Fibroblast of villous mesenchyme (primary cell): ENCODE measurements around the gene SV2A. TPM values are rescaled to one million over a fixed set of nuclear protein-coding genes. Genes with fewer than 3 reads are reported as not detected.

Experiments
- DNase-seq: peaks from one replicate; pipeline ENCODE4 v3.0.0-alpha.2; 2010; ENCODE audit warnings: low read depth
- H3K4me3 ChIP-seq: 2 replicates; pipeline ENCODE4 v1.5.1; 2011; ENCODE audit warnings: low read depth, mild to moderate bottlenecking, low read length
- total RNA-seq: library from RNA; depleted of rRNA; stranded (reverse); fragments of >200 nt; gene quantifications from 2 replicates; pipeline ENCODE4 v1.2.3, GENCODE V29; 2012
- TF ChIP-seq, protein P1 (sequence below): IDR thresholded peaks from 2 replicates; pipeline ENCODE4 v1.5.1; 2012; ENCODE audit warnings: low read depth, mild to moderate bottlenecking, low read length; ENCODE audit not compliant: insufficient read depth

SV2A gene
- total RNA-seq, 1 donor: 19.4 TPM

DNA sequence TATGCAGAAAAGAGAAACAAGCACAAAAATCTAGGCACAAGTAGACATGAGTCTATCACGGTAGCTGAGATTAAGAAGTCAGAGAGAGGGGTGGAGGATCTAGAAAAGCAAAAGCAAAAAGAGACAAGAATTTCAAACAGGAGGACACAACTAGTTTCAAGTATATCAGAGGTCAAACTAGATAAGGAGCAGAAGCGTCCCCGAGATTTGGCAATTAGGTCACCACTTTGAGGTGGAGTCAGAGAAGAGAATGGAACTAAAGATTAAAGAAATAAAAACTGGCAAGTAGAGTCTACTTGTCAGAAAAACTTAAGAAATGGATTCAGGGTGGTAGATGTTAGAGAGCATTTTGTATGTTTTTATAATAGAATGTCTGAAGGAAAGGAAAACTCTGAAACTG lies 7.7 kb upstream of the SV2A start:
- no peak overlapping the region for H3K4me3 ChIP-seq
- TF ChIP-seq, protein P1, sequence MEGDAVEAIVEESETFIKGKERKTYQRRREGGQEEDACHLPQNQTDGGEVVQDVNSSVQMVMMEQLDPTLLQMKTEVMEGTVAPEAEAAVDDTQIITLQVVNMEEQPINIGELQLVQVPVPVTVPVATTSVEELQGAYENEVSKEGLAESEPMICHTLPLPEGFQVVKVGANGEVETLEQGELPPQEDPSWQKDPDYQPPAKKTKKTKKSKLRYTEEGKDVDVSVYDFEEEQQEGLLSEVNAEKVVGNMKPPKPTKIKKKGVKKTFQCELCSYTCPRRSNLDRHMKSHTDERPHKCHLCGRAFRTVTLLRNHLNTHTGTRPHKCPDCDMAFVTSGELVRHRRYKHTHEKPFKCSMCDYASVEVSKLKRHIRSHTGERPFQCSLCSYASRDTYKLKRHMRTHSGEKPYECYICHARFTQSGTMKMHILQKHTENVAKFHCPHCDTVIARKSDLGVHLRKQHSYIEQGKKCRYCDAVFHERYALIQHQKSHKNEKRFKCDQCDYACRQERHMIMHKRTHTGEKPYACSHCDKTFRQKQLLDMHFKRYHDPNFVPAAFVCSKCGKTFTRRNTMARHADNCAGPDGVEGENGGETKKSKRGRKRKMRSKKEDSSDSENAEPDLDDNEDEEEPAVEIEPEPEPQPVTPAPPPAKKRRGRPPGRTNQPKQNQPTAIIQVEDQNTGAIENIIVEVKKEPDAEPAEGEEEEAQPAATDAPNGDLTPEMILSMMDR: no peak
- no peak for DNase-seq

DNA sequence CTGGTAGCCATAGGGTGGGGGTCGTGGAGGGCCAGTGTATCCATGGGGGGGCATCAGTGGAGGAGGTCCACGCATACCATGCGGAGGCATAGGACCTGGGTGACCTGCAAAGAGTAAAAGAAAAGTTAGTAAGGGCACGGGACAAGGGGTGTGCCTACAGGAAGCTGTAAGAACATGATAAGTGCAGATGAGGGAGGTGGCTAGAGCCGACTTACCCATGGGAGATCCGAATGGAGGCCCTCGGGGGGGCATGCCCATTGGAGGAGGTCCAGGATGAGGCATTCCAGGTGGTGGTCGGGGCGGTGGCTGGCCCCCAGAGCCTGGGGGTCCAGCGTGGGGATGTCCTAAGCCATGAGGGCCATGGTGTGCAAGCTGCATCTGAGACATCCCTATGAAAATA lies 6.0 kb upstream of the SV2A start:
- TF ChIP-seq, protein P1: no peak
- H3K4me3 ChIP-seq: no peak overlapping the region
- DNase-seq: no peak

DNA sequence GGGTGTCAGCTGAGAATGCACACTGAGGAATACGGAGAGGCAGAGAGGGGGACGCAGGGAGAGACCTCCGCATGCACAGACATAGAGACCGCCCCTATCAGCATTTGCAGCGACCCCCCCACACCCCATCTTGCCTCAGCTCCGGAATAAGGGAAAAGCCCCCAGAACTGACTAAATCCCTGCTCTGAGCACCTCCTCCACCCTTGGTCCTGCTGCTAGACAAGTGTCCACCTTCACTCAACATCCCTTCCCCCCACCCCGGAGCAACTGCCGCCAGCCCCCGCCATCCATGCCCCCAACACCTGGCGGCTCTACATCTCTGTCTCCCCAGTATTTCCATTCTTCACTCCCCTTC lies 769 bp downstream of the SV2A start:
- peak overlapping the region; percentile 87 for H3K4me3 ChIP-seq
- TF ChIP-seq, protein P1: no peak
- DNase-seq: no peak

DNA sequence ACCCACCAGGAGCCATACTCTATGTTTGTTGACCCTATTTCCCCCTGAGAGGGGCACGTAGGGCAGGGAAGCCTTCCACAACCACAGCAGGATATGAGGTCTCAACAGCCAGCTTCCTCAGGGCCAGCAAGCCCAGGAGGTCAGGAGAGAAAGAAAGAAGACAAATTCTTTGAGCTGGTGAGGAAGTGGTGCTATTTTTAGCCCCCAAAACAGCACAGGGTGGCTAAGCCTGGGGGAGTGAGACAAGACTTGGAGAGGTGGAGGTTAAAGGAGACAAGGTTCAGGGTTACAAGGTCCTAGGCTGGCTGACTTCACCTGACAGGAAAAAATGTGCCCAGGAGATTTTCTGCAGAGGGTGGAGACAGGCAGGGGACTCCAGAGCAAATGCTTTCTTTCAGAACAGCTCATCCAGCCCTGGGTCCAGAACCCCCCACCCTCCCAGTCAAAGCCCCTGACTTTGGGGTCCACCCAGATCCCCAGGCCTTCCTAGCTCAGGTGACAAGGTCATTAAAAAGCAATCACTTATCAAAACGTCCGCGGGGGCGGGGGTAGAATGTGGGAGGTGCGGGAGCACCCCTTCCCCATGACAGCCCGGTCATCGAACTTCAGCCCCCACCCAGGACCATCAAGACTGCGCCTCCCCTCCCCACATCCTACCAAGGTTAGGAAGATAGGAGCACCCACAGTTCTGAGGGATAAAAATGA lies 1.3 kb downstream of the SV2A start:
- no peak for DNase-seq
- peak overlapping the region; percentile 87 for H3K4me3 ChIP-seq

DNA sequence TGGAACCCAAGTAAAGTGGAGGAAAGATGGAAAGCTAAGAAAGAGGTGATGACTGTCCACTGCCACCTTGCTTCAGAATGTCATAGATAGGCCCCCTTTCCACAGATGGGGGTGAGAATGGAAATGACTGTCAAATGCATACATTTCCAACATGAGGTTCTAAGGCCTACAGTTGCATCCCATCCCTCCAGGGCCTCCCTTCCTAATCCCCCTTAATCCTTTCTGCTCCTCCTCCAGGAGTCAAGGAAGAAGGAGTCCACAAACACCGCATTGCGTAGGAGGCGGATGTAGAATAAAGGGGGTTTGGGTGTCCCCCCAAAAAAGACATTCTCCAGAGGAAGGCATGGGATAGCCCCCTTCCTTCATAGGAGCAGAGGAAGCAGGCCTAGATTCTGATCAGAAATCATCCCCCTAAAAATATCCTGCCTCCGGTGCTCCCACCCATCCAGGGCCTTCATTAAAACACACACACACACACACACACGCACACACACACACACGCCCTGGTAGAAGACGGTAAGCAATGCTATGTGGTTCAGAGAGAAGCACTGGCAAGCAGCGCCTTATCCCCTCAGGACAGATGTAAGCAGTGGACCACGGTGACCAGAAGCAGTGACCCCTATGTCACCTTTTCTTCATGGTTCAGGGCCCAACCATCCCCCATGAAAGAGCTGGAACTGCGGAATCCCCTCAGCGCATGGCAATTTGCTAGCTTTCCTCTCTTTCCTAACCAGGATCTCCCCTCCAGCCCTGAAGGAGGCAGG lies 2.0 kb downstream of the SV2A start:
- TF ChIP-seq, protein P1: no peak
- no peak for DNase-seq
- no peak overlapping the region for H3K4me3 ChIP-seq

More for the DNA sequence above, 1.3 kb downstream of the SV2A start:
- TF ChIP-seq, protein P1: no peak

DNA sequence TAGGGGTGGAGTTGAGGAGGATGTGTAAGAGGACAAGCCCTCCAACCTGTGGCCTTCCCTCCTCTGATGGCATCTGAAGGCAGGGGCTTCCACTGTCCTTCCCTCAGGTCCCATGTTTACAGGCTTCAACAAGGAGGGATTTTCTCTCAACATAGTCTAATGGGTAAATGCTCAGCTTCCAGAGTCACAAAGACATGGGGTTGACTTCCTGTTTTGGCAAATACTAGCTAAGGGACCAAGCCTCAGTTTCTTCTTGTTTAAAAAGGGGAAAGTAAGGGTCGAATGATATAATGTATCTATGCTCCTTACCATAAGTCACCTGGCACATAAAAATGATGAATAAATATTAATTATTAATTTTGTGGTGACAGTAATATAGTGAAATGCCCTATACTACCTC lies 3.1 kb downstream of the SV2A start:
- DNase-seq: no peak

More for the DNA sequence above, 3.1 kb downstream of the SV2A start:
- TF ChIP-seq, protein P1: no peak
- no peak overlapping the region for H3K4me3 ChIP-seq
